Measurements from ENCODE around the gene MYO10. TPM values are rescaled to one million over a fixed set of nuclear protein-coding genes. Genes with fewer than 3 reads are reported as not detected.

The MYO10 gene
- total and polyA plus RNA-seq, 2 of the 8 experiments (the other 6 are each of a cell fraction or from before 2014, with no cell fraction given), result 21.5 to 107 TPM

DNA sequence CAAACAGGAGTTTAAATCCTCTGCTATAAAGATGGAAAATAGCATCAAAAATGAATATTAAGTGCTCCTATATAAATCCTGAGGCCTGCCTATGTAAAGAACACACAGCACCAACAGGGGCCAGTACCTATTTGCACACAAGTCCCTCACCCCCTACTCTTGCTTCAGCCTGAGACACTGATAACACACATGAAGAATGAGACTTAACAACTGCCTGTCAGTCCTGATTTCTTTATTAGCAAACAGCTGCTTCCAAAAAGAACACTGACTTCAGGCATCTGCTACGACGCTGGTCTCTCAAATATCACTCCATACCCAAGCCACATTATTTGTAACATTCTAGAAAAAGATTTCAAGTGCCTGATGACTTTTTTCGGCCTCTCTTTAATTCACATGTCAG is 55.5 kb downstream of the MYO10 start (continued):
- no peak for TF ChIP-seq EZH2 (IDR thresholded peaks at IDR 0.05; ENCODE audit: low read depth, low read length, severe bottlenecking)
- TF ChIP-seq SP4 (IDR thresholded peaks at IDR 0.05; ENCODE audit: low read length), result no peak
- no peak for TF ChIP-seq CHD2 (IDR thresholded peaks at IDR 0.05; ENCODE audit: low read length)
- TF ChIP-seq HDAC6 (IDR thresholded peaks at IDR 0.05; ENCODE audit: low read depth, low read length), result no peak
- TF ChIP-seq, protein P1, sequence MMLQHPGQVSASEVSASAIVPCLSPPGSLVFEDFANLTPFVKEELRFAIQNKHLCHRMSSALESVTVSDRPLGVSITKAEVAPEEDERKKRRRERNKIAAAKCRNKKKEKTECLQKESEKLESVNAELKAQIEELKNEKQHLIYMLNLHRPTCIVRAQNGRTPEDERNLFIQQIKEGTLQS (IDR thresholded peaks at IDR 0.05; ENCODE audit: insufficient read depth, low read depth, low read length), result no peak
- no peak for TF ChIP-seq BRCA1 (IDR thresholded peaks at IDR 0.05; ENCODE audit: low read depth, low read length)
- no peak for TF ChIP-seq CTBP2 (IDR thresholded peaks at IDR 0.05; ENCODE audit: borderline replicate concordance, insufficient read depth, insufficient read length, low read length)
- no peak for TF ChIP-seq ZNF274 (IDR thresholded peaks at IDR 0.05; ENCODE audit: borderline replicate concordance, extremely low read depth, low read length)
- no peak for TF ChIP-seq NRF1 (IDR thresholded peaks at IDR 0.05; ENCODE audit: low read depth, low read length)
